AG09309 (cell line): Measurements from ENCODE around the gene MYL6B.
A peak's percentile ranks its signal among the peaks of the same experiment; 100 is the strongest.
"Not testable (repeated sequence)": the region's sequence is repeated elsewhere in the genome, so short reads cannot be mapped to it uniquely, and the experiment has no call there.

ENCODE experiments used
- DNase-seq: peaks from one replicate; pipeline ENCODE4 v3.0.0-alpha.2; 2010; ENCODE audit warnings: low read depth
- H3K4me3 ChIP-seq: 2 replicates; pipeline ENCODE4 v1.5.1; 2011; ENCODE audit warnings: mild to moderate bottlenecking, low read depth, low read length, moderate library complexity; ENCODE audit not compliant: control insufficient read depth
- CTCF ChIP-seq: IDR thresholded peaks from 2 replicates; pipeline ENCODE4 v1.5.1; 2011; ENCODE audit warnings: mild to moderate bottlenecking, low read depth, low read length, inconsistent platforms; ENCODE audit not compliant: insufficient read depth, control insufficient read depth; ENCODE audit errors: missing control alignments

MYL6B gene

GRCh38 chr12:56153678-56154065, 1.3 kb downstream of the MYL6B start:
- no peak for DNase-seq
- H3K4me3 ChIP-seq = no peak overlapping the region
- no peak for TF ChIP-seq CTCF

GRCh38 chr12:56154246-56154771, 1.9 kb downstream of the MYL6B start:
- H3K4me3 ChIP-seq = no peak overlapping the region
- TF ChIP-seq CTCF = no peak
- DNase-seq = no peak

- no peak for TF ChIP-seq CTCF
Measured at GRCh38 chr12:56154818-56155217, 2.4 kb downstream of the MYL6B start.

GRCh38 chr12:56155256-56155845, 3.0 kb downstream of the MYL6B start:
- no peak for DNase-seq
- no peak for TF ChIP-seq CTCF
- H3K4me3 ChIP-seq = no peak overlapping the region

More at GRCh38 chr12:56154818-56155217, 2.4 kb downstream of the MYL6B start:
- no peak overlapping the region for H3K4me3 ChIP-seq
- DNase-seq = no peak

- DNase-seq = not testable (repeated sequence)
- peak overlapping the region; percentile 62; the same call in 1 of the 2 replicates for H3K4me3 ChIP-seq
Measured at GRCh38 chr12:56156464-56157200, 4.2 kb downstream of the MYL6B start.

GRCh38 chr12:56157201-56158028, 5.0 kb downstream of the MYL6B start:
- peak overlapping the region; percentile 62 for H3K4me3 ChIP-seq
- TF ChIP-seq CTCF = peak; percentile 70
- peak; percentile 46 for DNase-seq
